HCT116 (cell line): ENCODE results near the gene CD302. TPM values are rescaled to one million over a fixed set of nuclear protein-coding genes. Genes with fewer than 3 reads are reported as not detected.

Source experiments
- ATAC-seq: fragments of 200-7000 bp; cut with Tn5 transposase; 2 replicates; pipeline ENCODE4 v1.9.1; 2020; ENCODE audit warnings: mild to moderate bottlenecking, moderate library complexity
- BruUV-seq: library from RNA; stranded (reverse); fragments of 400-500 nt; replicated peaks from 2 replicates; lab custom pipeline; 2021; lab: Mats Ljungman, UMichigan
- CTCF ChIA-PET: fragments of 300-600 bp; sonication (Branson Sonifier 250); formaldehyde crosslinking; loops from one replicate; lab custom pipeline; 2021; ENCODE audit warnings: antibody characterized with exemption; lab: Charles Lee
- POLR2A ChIA-PET: fragments of 300-600, 350-600 bp; sonication (Branson Sonifier 250); formaldehyde crosslinking; loops from one replicate; lab custom pipeline; 2021; ENCODE audit warnings: antibody characterized with exemption; lab: Charles Lee
- RAD21 ChIA-PET, 2 experiments: fragments of 300-600 bp; sonication (Branson Sonifier 250); formaldehyde crosslinking; loops; one replicate each; lab custom pipeline; 2023; ENCODE audit warnings: low total read pairs in 2 of 2; ENCODE audit not compliant: uncharacterized antibody in 2 of 2, unreplicated experiment in 2 of 2, low non-redundant PET in 1 of 2; lab: Charles Lee
- DNase-seq: peaks from one replicate; pipeline ENCODE4 v3.0.0-alpha.2; 2010; ENCODE audit warnings: low read depth, low spot score
- H2AFZ ChIP-seq: fragments of 200-600 bp; shearing (Covaris generic), sonication (generic); 2 replicates; pipeline ENCODE4 v1.6.1; 2017; ENCODE audit warnings: low read depth, mixed run types, mixed read lengths, antibody characterized with exemption, low read length; ENCODE audit not compliant: poor library complexity, severe bottlenecking
- H3K27ac ChIP-seq: 2 replicates; pipeline ENCODE4 v1.5.1; 2012; ENCODE audit warnings: low read depth, low read length
- H3K27me3 ChIP-seq: fragments of 200-600 bp; sonication (generic); 2 replicates; pipeline ENCODE4 v1.6.1; 2016; ENCODE audit warnings: mixed run types, low read length, mixed read lengths; ENCODE audit not compliant: insufficient read depth
- H3K36me3 ChIP-seq, 2 experiments: fragments of 200-500 bp in 1 of 2; fragments of 200-600 bp in 1 of 2; sonication (Bioruptor generic) in 1 of 2; sonication (generic) in 1 of 2; 2 replicates each; pipeline versions ENCODE4 v1.5.1 to v1.6.1; 2014 to 2016; ENCODE audit warnings: low read length in 2 of 2, inconsistent platforms in 1 of 2, mixed read lengths in 1 of 2, mixed run types in 1 of 2; ENCODE audit not compliant: insufficient read depth in 2 of 2, control insufficient read depth in 1 of 2
- H3K4me1 ChIP-seq, 2 experiments: fragments of 200-600 bp in 1 of 2; sonication (generic) in 1 of 2; 2 replicates each; pipeline versions ENCODE4 v1.5.1 to v1.6.1; 2012 to 2017; ENCODE audit warnings: low read length in 2 of 2, inconsistent platforms in 1 of 2, mild to moderate bottlenecking in 1 of 2, mixed read lengths in 1 of 2, mixed run types in 1 of 2, moderate library complexity in 1 of 2; ENCODE audit not compliant: insufficient read depth in 2 of 2, control insufficient read depth in 1 of 2
- H3K4me2 ChIP-seq: fragments of 200-600 bp; sonication (generic); 2 replicates; pipeline ENCODE4 v1.6.1; 2017; ENCODE audit warnings: mixed run types, low read length, mixed read lengths
- H3K4me3 ChIP-seq, 2 experiments: fragments of 200-600 bp in 1 of 2; sonication (generic) in 1 of 2; replicated peaks in 1 of 2; 2 replicates each; pipeline ENCODE4 v1.5.1; 2011 to 2016; ENCODE audit warnings: low read length in 2 of 2, control low read depth in 1 of 2, low read depth in 1 of 2, mild to moderate bottlenecking in 1 of 2, mixed read lengths in 1 of 2, mixed run types in 1 of 2
- H3K79me2 ChIP-seq: fragments of 200-600 bp; sonication (generic); 2 replicates; pipeline ENCODE4 v1.6.1; 2017; ENCODE audit warnings: mild to moderate bottlenecking, mixed run types, low read length, moderate library complexity, mixed read lengths; ENCODE audit not compliant: insufficient read depth
- H3K9ac ChIP-seq: fragments of 200-600 bp; sonication (generic); 2 replicates; pipeline ENCODE4 v1.6.1; 2016; ENCODE audit warnings: low read length, mixed read lengths
- H3K9me2 ChIP-seq: fragments of 200-600 bp; sonication (generic), shearing (Covaris generic); 2 replicates; pipeline ENCODE4 v1.6.1; 2017; ENCODE audit warnings: mixed run types, mild to moderate bottlenecking, moderate library complexity; ENCODE audit not compliant: insufficient read depth
- H3K9me3 ChIP-seq, 2 experiments: fragments of 200-500 bp in 1 of 2; fragments of 200-600 bp in 1 of 2; sonication (Bioruptor generic) in 1 of 2; sonication (generic) in 1 of 2; 2 replicates each; pipeline ENCODE4 v1.6.1; 2014 to 2017; ENCODE audit warnings: low read length in 2 of 2, mixed read lengths in 2 of 2, inconsistent platforms in 1 of 2, low read depth in 1 of 2, mild to moderate bottlenecking in 1 of 2, mixed run types in 1 of 2, moderate library complexity in 1 of 2; ENCODE audit not compliant: control insufficient read depth in 1 of 2, insufficient read depth in 1 of 2
- H4K20me1 ChIP-seq: fragments of 200-600 bp; sonication (generic), shearing (Covaris generic); 2 replicates; pipeline ENCODE4 v1.6.1; 2017; ENCODE audit warnings: mixed run types, mild to moderate bottlenecking, moderate library complexity; ENCODE audit not compliant: insufficient read depth
- ATF3 ChIP-seq: IDR thresholded peaks from 2 replicates; pipeline ENCODE4 v1.6.1; 2012
- CBX3 ChIP-seq: IDR thresholded peaks from 2 replicates; pipeline ENCODE4 v1.6.1; 2012; ENCODE audit warnings: low read depth
- CEBPB ChIP-seq: IDR thresholded peaks from 2 replicates; pipeline ENCODE4 v1.6.1; 2012; ENCODE audit warnings: low read depth
- CTCF ChIP-seq, 3 experiments: fragments of 200-600 bp in 1 of 3; sonication (generic) in 1 of 3; IDR thresholded peaks in 2 of 3; conservative IDR thresholded peaks in 1 of 3; 2 replicates each; pipeline ENCODE4 v1.5.1; 2012 to 2017; ENCODE audit warnings: low read depth in 2 of 3, low read length in 2 of 3, antibody characterized with exemption in 1 of 3, borderline replicate concordance in 1 of 3, control low read depth in 1 of 3, mild to moderate bottlenecking in 1 of 3, mixed read lengths in 1 of 3, mixed run types in 1 of 3, moderate library complexity in 1 of 3; ENCODE audit not compliant: insufficient read depth in 1 of 3
- EGR1 ChIP-seq: IDR thresholded peaks from 2 replicates; pipeline ENCODE4 v1.6.1; 2012; ENCODE audit warnings: low read depth
- ELF1 ChIP-seq: IDR thresholded peaks from 2 replicates; pipeline ENCODE4 v1.6.1; 2012; ENCODE audit warnings: low read depth, borderline replicate concordance
- FOSL1 ChIP-seq: IDR thresholded peaks from 2 replicates; pipeline ENCODE4 v1.6.1; 2012; ENCODE audit warnings: low read depth
- JUND ChIP-seq: IDR thresholded peaks from 2 replicates; pipeline ENCODE4 v1.6.1; 2012
- MAX ChIP-seq: IDR thresholded peaks from 2 replicates; pipeline ENCODE4 v1.6.1; 2012
- REST ChIP-seq: IDR thresholded peaks from 2 replicates; pipeline ENCODE4 v1.6.1; 2012; ENCODE audit warnings: low read depth
- SIN3A ChIP-seq: IDR thresholded peaks from 2 replicates; pipeline ENCODE4 v1.6.1; 2012; ENCODE audit warnings: low read depth
- SP1 ChIP-seq: IDR thresholded peaks from 2 replicates; pipeline ENCODE4 v1.6.1; 2012; ENCODE audit warnings: low read depth
- SRF ChIP-seq: IDR thresholded peaks from 2 replicates; pipeline ENCODE4 v1.6.1; 2012; ENCODE audit warnings: low read depth
- TCF7L2 ChIP-seq: IDR thresholded peaks from 2 replicates; pipeline ENCODE4 v1.7.0; 2011; ENCODE audit warnings: borderline replicate concordance, inconsistent platforms; ENCODE audit not compliant: insufficient read depth, insufficient read length; ENCODE audit errors: extremely low read depth
- YY1 ChIP-seq: IDR thresholded peaks from 2 replicates; pipeline ENCODE4 v1.6.1; 2011; ENCODE audit warnings: low read length, low read depth, moderate library complexity, mild to moderate bottlenecking; ENCODE audit not compliant: insufficient replicate concordance; ENCODE audit errors: extremely low read depth
- ZBTB33 ChIP-seq: IDR thresholded peaks from 2 replicates; pipeline ENCODE4 v1.6.1; 2011; ENCODE audit warnings: mild to moderate bottlenecking, low read length, moderate library complexity; ENCODE audit not compliant: insufficient replicate concordance; ENCODE audit errors: extremely low read depth
- intact Hi-C: fragments of 100-400 bp; cut with micrococcal nuclease; formaldehyde crosslinking; loops from 2 replicates; pipeline ENCODE4 v1.10.0; 2022
- total RNA-seq: library from RNA; stranded (reverse); gene quantifications from one replicate; pipeline ENCODE4 v1.2.1, GENCODE V29; 2021; ENCODE audit not compliant: unreplicated experiment

Gene CD302
- total RNA-seq, 1 experiment from 2014 or later = 0.15 TPM

- H3K4me1 ChIP-seq = peaks cover 0 to 16% of the 10 kb centered on the region in 2 experiments; a peak in 2 of 4 replicates
- no peak overlapping the region for H3K4me3 ChIP-seq
- DNase-seq = no peak
- H4K20me1 ChIP-seq = peaks cover 11% of the 10 kb centered on the region
- intact Hi-C loops = no loop called here
- peaks cover 30% of the 10 kb centered on the region in 2 experiments for H3K36me3 ChIP-seq
- ChIA-PET RAD21 (no interaction called here), POLR2A (no interaction called here), CTCF (no interaction called here)
- H2AFZ ChIP-seq = no peak overlapping the region
- H3K79me2 ChIP-seq = peaks cover 88% of the 10 kb centered on the region
- H3K9ac ChIP-seq = no peak overlapping the region
- H3K27ac ChIP-seq = no peak overlapping the region
- TF ChIP-seq SP1 = no peak
- no peak for TF ChIP-seq MAX
- TF ChIP-seq CTCF (IDR thresholded peaks at IDR 0.05 in 2 of 3, conservative IDR thresholded peaks at IDR 0.05 in 1 of 3; ENCODE audit: borderline replicate concordance in 1 of 3, insufficient read depth in 1 of 3, low read depth in 2 of 3, low read length in 2 of 3) = no peak
- no peak for TF ChIP-seq SRF
- TF ChIP-seq FOSL1 = no peak
- TF ChIP-seq ZBTB33 = no peak
- TF ChIP-seq ELF1 = no peak
- no peak for TF ChIP-seq CEBPB
- no peak for TF ChIP-seq REST
- TF ChIP-seq ATF3 = no peak
- no peak for TF ChIP-seq TCF7L2
- TF ChIP-seq JUND = no peak
- no peak for TF ChIP-seq EGR1
- no peak for TF ChIP-seq CBX3
- TF ChIP-seq SIN3A = no peak
- no peak for TF ChIP-seq YY1
- no peaks in the 10 kb centered on the region for H3K9me2 ChIP-seq
- no TSS peak for BruUV-seq
- no peak overlapping the region for H3K4me2 ChIP-seq
- H3K27me3 ChIP-seq = no peaks in the 10 kb centered on the region
- no peaks in the 10 kb centered on the region for H3K9me3 ChIP-seq
- ATAC-seq = no peak
Observed at GRCh38 chr2:159759577-159759976, 38.4 kb downstream of the CD302 start.
